Stimulated activated CD8-positive, alpha-beta memory T cell treated with anti-CD3 and anti-CD28 coated beads, Interleukin-7, amount 100 ng/mL, for 4 hours (primary cell): Measurements from ENCODE around the gene ZMYM2.
A peak's percentile ranks its signal among the peaks of the same experiment; 100 is the strongest.

Experiments used
- DNase-seq, 2 donors: peaks; one replicate each; pipeline ENCODE4 v3.0.0-alpha.2; 2020; ENCODE audit warnings: low read depth in 2 of 2

The ZMYM2 gene

GRCh38 chr13:20105161-20105689, 146.7 kb downstream of the ZMYM2 start:
- DNase-seq: no peak

GRCh38 chr13:20106742-20107141, 148.2 kb downstream of the ZMYM2 start:
- no peak for DNase-seq

- DNase-seq: no peak
These were observed 150.5 kb downstream of the ZMYM2 start for GRCh38 chr13:20109037-20109436.

- DNase-seq: no peak
These were observed 155.6 kb downstream of the ZMYM2 start for GRCh38 chr13:20114066-20114610.

- no peak for DNase-seq
These were observed 157.7 kb downstream of the ZMYM2 start for GRCh38 chr13:20116213-20116612.

- DNase-seq: peak in 1 of 2 donors; percentile 33
These were observed 160.0 kb downstream of the ZMYM2 start for GRCh38 chr13:20118268-20119140.

GRCh38 chr13:20119960-20120359, 161.4 kb downstream of the ZMYM2 start:
- no peak for DNase-seq

- DNase-seq: no peak
These were observed 162.6 kb downstream of the ZMYM2 start for GRCh38 chr13:20121159-20121525.

GRCh38 chr13:20124303-20124702, 165.8 kb downstream of the ZMYM2 start:
- DNase-seq: no peak

- DNase-seq: no peak
These were observed 166.7 kb downstream of the ZMYM2 start for GRCh38 chr13:20125129-20125782.

- DNase-seq: no peak
These were observed 167.2 kb downstream of the ZMYM2 start for GRCh38 chr13:20125783-20126165.

GRCh38 chr13:20126541-20127261, 168.2 kb downstream of the ZMYM2 start:
- no peak for DNase-seq

- no peak for DNase-seq
These were observed 168.7 kb downstream of the ZMYM2 start for GRCh38 chr13:20127262-20127561.

- DNase-seq: peak in 1 of 2 donors; percentile 11
These were observed 169.3 kb downstream of the ZMYM2 start for GRCh38 chr13:20127562-20128458.

GRCh38 chr13:20128459-20128931, 170.0 kb downstream of the ZMYM2 start:
- DNase-seq: no peak

GRCh38 chr13:20129076-20129475, 170.5 kb downstream of the ZMYM2 start:
- DNase-seq: no peak

- DNase-seq: no peak
These were observed 171.5 kb downstream of the ZMYM2 start for GRCh38 chr13:20130012-20130411.

- DNase-seq: no peak
These were observed 172.1 kb downstream of the ZMYM2 start for GRCh38 chr13:20130652-20131051.

GRCh38 chr13:20131057-20131832, 172.7 kb downstream of the ZMYM2 start:
- DNase-seq: no peak

GRCh38 chr13:20132052-20132634, 173.6 kb downstream of the ZMYM2 start:
- DNase-seq: no peak
